GM18867 (cell line): ENCODE data around the gene ABCC8.

Experiments
- ATAC-seq: cut with Tn5 transposase; IDR thresholded peaks from one replicate; pipeline ENCODE4 v1.9.1; 2021; ENCODE audit warnings: mild to moderate bottlenecking, moderate library complexity; ENCODE audit not compliant: unreplicated experiment

The ABCC8 gene

DNA sequence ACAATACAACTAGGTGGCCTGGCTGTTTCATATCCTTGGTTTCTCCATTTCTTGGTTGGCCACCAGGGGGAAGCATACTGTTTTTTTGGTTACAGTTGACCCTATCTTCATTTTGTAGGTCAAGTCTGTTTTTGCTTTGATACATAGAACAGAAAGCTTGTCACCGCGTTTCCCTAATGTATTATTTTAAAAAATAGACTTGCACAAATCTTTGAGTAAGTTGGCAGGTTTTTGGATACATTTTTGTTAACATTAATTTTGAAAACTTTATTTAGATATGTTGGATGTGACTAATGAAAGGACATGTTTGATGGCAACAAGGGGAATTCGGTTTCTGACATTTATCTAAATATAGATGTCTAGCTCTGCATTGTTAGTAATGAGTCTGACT is 122.0 kb downstream of the ABCC8 start:
- no peak for ATAC-seq

DNA sequence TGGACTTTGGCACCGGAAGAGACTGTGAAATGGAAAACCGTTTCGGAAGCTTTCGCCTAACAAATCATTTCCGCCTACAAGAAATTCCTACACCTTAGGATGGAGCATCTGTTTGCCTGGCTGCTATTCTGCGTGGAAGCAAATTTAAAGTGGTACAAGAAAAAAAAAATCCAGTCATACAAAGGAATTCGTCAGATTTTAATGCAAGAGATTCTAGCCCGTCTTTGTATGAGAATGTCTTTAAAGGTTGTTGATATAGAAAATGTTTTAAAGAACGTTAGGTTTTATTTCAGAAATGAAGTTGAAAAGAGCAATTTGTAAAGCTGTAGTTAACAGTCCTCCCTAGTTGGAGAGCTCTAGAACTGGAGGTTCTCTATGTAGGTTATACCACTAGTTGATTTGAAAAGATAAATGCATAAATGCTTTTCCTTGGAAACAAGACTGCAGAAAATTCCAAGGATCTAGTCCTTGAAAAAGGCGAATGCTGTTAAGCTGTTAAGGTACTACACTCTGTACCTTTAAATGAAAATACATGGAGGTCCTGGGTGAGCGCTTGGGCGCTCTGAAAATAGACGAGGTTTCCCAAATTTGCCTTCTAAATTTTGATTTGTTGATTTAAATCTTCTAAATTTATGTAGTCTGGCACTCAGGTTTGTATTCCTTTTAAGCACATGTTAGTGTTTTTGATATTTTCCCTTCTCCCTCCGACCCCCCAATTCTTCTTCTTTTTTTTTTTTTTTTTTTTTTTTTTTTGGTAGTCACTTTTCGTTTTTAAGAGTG is 122.6 kb downstream of the ABCC8 start:
- ATAC-seq, result no peak

DNA sequence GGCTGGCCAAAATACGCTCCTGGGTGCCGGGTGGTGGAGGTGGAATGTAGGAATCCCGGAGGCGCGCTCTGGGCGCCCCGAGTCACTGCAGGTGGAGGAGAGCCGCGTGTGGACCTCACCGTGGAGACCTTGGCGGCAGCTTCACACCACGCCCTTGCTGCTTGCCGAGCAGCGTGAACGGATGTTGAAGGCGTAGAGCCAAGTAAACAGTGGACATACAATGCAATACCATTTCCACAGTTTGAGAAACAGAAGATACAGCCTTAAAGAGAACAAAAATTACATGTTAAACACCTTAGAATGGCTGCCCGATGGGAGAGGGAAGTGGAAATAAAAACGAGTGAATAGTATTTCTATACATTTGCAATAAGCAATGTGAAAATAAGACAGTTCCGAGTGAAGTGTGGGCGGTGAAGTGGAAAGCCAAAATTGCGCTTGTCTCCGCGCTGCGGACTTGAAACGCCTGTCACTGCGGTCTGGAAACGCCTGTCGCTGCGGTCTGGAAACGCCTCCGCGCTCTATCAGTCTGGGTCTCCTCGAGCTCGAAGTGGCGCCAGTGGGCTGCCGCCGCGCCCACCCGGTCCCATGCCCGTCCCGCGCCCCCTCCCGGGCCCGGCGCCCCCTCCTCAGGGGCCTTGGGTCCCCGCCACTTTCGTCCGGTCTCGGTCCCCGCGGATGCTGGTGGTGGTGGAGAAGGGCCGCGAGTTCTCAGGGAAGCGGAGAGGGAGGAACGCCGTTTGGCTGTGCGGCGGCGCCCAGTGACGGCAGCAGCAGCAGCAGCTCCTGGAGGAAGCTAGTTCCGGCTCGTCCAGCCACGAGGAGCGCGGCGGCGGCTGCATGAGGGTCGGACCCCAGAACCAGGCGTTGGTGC is 123.5 kb downstream of the ABCC8 start:
- peak; percentile 49 for ATAC-seq

DNA sequence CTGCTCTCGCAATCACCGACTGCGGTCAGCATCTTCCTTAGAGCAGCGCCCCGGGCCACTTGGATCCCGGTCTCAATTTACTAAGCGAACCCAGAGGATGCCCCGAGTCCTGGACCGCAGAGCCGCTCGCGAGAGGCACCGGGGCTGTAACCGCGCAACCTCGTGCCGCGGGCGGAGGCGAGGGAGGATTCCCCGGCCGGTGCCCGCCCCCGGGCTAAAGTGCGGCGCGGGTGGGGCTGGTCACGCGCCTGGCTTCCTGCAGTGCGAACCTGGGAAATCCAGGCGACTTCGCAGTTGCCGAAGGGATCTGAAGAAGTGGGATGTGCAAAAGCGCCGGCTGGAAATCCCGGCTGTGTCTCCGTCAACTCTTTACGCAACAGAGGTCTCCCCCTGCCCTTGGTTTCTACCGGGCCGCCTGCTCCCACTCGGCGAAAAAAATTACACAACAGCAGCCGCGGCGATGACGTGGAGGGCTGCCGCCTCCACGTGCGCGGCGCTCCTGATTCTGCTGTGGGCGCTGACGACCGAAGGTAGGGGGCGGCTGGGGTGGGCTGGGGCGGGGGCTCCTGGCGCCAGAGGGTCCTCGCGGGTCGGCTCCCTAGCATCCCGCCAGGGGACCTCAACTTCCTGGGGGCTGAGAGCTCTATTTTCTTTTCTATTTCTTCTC is 125.0 kb downstream of the ABCC8 start, which contains the start of gene NCR3LG1:
TSS of gene NCR3LG1 (plus strand) at position 291 of the 667 bp plus-strand sequence. CDS start at position 461, 170 bp downstream.
- no peak for ATAC-seq

DNA sequence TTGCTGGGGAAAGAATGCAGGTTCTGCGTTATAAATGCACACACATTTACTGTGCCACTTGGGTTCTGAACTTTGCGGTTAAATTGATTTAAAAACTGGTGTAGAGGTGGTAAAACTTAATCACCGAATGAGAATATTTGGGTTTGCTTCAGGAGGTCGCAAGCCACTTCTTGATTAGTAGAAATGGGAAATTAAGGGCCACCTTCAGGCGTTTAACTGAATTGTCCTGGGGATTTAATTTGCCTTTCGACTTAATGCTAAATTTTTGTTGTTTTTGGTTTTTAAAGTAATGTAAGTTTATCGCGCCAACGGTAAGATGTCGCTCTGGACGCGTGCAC is 125.5 kb downstream of the ABCC8 start:
- ATAC-seq, result no peak

DNA sequence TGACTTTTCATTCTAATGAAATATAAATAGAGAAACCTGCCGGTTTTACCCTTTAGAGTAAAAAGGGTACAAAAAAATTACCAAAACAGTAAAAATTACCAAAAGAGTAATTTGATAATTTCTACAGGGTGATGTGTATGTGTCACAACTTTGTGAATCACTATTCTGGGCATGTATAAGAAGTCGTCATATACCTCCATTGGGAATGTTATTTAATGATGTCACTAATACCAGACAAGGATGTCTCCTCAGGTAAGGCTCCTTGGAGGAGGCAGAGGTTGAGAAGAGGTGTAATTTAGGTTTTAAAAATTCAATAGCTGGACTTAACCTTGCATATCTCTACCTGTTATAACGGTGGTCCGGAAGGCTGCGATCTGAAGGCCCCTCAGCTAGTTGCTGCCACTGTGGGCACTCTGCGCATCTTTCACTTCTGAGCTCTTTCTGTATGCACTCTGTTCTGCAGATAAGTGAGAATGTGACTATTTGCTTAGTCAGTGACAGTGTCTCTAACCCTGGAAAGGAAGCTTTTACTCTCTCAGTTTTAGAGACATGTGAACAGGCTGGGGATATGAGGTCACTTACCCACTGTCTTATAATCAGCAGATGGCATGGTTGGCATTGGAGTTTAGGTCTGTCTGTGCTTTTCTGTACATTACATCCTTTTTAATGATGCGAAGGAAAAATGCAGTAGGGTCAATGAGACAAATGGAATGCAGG is 126.0 kb downstream of the ABCC8 start:
- no peak for ATAC-seq

GRCh38 chr11:17347676-17348075 is 129.0 kb downstream of the ABCC8 start:
- ATAC-seq, result no peak

DNA sequence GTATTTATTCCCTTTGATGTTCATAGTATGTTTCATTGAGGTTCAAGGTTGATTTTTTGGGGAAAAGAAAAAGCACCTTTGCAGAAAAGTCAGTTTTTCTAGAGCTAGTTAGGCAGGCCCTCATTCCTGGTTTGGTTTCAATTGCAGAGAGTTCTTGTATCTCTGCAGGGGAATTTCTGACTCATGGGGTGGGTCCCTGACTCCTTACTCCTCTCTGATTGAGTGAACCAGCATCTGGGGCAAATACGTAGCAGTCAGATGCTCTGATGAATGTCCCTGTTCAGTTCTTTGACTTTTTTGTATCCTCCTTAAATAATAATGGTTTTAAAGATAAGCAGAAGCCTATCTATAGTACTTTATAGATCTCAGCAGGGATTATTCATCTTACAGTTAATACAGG is 132.7 kb downstream of the ABCC8 start:
- no peak for ATAC-seq

DNA sequence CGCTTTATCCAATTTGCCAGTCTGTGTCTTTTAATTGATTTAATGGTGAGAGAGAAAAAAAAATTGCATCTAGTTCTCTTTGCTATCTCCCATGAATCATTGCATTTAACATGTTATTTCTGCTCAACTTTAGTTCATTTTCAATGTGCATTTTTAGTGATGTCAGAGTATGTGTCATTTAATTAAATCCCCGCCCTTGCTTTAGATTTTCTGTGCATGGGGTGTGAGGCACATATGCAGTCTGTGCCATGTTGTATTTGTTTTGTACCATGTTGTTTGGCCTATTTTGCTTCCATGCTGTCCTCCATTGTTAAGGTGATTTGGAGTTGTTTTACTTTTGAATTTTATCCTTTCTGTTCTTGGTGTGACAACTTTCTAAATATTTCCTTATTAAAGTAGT is 133.4 kb downstream of the ABCC8 start:
- ATAC-seq, result no peak
